ENCODE results near the gene PALLD.

DNA sequence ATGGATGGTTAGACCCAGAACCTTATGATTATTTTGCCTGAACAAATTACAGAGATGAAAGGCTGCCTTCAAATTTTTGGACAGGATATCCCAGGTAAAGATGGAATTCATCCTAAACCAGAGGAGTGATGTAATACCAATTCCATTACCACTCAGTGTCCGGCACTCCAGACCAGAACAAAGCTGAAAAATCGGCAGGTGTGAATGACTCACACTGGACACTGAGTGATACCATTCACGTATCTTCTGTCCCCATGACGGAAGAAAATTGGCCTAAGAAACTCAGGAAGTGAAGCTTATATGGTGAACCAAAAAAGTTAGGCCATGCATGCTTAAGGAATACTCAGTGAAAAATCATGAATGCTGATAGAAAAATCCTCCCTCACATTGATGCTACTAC is 34.5 kb downstream of the PALLD start:
- TF ChIP-seq, protein P1, sequence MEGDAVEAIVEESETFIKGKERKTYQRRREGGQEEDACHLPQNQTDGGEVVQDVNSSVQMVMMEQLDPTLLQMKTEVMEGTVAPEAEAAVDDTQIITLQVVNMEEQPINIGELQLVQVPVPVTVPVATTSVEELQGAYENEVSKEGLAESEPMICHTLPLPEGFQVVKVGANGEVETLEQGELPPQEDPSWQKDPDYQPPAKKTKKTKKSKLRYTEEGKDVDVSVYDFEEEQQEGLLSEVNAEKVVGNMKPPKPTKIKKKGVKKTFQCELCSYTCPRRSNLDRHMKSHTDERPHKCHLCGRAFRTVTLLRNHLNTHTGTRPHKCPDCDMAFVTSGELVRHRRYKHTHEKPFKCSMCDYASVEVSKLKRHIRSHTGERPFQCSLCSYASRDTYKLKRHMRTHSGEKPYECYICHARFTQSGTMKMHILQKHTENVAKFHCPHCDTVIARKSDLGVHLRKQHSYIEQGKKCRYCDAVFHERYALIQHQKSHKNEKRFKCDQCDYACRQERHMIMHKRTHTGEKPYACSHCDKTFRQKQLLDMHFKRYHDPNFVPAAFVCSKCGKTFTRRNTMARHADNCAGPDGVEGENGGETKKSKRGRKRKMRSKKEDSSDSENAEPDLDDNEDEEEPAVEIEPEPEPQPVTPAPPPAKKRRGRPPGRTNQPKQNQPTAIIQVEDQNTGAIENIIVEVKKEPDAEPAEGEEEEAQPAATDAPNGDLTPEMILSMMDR (IDR thresholded peaks at IDR 0.05), result no peak
- TF ChIP-seq POLR2A (IDR thresholded peaks at IDR 0.05), result no peak
